Hippocampal formation (tissue), 2 donors: ENCODE results near the gene IL26.
"Not testable (repeated sequence)": the region's sequence is repeated elsewhere in the genome, so short reads cannot be mapped to it uniquely, and the experiment has no call there.

Experiments used
- DNase-seq, 2 donors: peaks; one replicate each; lab custom pipeline; 2025; lab: John Stamatoyannopoulos, UW

IL26 gene

DNA sequence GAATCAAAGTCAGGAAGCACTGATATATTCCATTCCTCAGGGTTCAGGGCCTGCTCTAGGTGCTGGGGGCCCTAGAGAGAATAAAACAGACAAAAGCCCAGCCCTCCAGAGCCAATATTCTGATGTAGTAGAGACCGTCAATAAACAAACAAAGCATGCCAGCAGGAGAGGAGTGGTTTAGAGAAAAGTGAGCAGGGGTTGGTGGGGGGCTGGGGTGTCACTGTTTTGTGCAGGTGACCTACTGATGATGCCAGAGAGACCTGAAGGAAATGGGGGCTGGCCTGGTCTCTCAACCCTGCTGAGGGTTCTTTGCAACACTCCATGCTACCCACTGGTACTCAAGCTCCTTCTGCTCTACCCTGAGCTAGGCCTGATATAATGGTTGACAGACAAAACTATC lies 26.5 kb downstream of the IL26 start:
- no peak for DNase-seq

DNA sequence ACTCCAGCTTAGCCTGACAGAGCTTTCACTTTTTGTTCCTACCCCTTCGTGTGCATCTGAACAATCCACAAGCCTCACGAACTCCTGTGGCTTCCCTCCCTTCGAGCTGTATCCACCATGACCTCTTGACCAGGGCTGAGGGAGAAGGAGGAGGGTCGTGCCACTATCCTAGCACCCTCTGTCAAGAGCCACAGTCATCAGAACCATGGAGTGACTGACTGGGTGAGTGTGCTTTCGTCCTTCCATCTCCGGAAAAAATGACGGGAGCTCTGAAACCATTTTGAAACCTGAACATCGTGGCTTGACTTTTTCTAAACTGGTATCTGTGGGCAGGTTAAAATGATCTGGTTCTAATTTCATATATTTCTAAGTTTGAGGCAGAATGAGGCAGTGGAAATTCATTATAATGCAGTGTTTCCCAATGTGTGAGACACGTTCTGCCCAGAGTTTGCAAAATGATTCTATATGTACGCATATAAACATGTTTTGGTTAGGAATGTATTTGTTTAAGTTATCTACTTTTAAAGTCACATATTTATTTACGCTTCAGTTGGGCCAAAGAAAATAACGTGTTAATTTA lies 27.0 kb downstream of the IL26 start:
- DNase-seq, result no peak

DNA sequence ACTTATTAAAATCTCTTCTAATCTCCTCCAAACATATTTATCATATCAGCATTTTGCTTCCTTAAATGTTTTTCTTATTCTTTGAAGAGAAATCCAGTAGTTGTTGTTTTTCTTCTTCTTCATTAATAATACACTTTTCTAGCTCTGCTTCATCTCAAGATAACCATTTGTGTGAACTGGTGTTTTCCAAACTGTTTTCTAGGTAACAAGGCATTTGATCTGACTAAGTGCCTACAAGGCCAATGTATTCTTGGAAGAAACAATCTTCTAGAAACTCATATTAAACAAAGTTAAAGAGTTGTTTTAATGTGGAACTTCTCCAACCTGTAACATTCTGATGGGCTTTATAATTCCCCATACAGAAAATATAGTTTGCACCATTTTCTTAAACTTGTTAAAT lies 35.3 kb downstream of the IL26 start:
- DNase-seq, result no peak

DNA sequence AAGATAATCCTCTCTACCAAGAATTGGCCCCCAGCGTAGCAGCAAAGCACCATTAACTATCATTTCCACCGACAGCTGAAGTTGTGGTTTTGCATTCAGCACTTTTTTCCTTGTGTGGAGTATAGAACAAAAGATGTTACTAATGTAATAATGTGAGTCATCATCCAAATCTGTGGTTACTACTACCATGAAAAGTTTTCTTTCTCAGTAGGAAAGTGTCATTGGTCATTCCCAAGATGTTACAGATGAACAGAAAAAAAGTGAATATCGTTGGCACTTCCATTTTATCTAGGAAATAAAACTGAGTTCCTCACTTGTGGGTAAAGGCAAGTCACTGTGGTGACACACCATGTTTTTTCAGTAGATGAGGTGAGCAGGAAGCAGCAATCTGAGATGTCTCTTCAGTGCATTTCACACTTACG lies 35.8 kb downstream of the IL26 start:
- no peak for DNase-seq

DNA sequence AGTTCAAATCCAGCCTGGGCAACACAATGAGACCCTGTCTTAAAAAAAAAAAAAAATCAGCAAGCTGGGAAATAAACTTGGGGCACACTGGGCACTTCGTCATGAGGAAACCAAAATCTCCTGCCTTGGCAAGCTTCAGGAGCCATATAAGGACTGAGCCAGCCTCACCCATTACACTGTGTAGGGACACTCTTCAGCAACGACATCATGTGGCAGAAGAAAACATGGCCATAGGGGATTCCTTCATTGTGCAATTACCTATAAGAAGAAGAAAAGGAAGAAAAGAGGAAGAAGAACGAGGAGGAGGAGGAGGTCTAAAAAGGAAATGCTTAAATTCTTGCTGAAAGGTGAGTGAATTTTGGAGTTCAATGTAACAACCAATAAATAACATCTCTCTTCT lies 40.0 kb downstream of the IL26 start:
- DNase-seq, result no peak

DNA sequence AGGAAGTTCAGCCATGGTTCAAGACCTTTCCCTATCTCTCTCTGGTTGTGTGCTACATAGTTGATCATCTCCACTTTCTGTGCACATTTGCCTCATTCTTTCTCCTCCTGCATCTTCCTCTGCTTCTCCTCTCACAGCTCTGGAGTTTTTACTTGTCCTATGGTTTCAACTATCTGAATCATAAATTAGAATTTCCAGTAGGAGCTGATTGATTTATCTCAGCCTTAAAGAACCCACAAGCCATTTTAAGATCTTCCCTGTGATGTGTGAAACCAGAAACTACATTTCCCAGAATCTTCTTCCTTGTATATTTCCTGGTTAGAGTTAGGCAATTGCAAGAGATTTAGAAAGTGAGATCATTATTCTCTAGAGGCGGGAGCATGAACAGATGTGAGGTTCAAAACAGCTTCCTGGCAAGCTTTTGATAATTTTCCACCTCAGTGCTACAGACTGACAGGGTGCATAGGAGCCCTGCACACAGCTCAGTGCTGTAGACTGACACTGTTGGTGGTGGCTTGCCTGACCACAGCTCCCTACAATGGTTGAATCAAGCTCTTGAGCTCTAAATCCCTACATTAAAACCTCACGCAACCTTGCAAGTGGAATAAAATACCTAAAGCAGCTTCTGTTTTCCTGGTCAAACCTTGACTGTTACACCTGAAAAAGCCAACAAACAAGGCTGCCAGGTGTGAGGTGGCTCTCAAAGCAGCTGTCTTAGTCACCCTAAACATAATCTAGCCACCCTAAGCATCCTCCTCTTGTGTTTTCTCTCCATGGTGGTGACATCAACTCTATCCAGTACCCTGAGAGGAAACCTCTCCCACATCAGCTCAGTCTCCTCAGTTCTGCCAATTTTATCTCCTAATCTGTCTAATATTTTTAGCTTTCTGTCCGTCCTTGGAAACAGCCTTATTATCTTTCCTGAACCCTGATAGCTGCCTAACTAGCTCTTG lies 44.5 kb downstream of the IL26 start:
- no peak for DNase-seq

GRCh38 chr12:68178774-68179439 lies 46.7 kb downstream of the IL26 start:
- DNase-seq, result no peak

- no peak for DNase-seq
These were observed 47.4 kb downstream of the IL26 start for GRCh38 chr12:68178184-68178583.

- DNase-seq, result no peak
These were observed 48.0 kb downstream of the IL26 start for GRCh38 chr12:68177562-68177961.

GRCh38 chr12:68176257-68176656 lies 49.4 kb downstream of the IL26 start:
- no peak for DNase-seq

GRCh38 chr12:68175557-68176061 lies 50.0 kb downstream of the IL26 start:
- no peak for DNase-seq

DNA sequence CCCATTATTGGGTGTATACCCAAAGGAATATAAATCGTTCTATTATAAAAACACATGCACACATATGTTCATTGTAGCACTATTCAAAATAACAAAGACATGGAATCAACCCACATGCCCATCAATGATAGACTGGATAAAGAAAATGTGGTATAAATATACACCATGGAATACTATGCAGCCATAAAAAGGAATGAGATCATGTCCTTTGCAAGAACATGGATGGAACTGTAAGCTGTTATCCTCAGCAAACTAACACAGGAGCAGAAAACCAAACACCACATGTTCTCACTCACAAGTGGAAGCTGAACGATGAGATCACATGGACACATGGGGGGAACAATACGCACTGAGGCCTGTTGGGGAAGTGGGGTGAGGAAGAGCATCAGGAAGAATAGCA lies 50.8 kb downstream of the IL26 start:
- DNase-seq, result not testable (repeated sequence)

DNA sequence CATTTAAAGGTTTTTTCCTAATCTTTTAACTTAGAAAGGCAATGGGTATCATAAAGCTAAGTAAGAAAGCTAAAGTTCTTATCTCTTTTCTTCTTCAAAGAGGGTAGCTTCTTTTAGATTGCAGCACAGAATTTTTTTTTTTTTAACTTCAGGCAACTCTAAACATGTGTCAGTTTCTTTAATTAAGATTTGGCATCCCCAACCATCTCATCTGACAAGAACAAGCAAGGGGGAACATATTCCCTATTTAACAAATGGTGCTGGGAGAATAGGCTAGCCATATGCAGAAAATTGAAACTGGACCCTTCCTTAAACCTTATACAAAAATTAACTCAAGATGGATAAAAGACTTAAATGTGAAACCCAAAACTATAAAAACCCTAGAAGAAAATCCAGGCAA lies 51.8 kb downstream of the IL26 start:
- no peak for DNase-seq

DNA sequence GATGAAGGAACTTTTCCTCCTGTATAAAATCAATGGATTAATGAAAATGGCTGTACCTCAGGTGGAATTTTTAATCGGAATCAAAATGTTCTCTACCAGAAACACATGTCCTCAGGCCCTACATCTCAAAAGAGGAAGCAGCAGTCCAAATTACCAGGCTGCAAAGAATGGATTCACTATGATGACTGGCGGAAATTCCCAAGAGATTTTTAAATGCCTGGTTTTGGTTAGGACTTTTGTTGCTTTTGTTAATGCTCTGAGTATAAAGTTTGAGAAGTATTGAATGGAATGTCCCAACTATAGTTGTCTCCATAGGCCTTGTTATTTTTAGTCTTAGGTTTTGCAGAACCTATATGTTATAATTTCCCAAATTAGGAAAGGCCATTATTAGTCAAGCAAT lies 54.9 kb downstream of the IL26 start:
- no peak for DNase-seq

GRCh38 chr12:68169213-68169889 lies 56.3 kb downstream of the IL26 start:
- no peak for DNase-seq

DNA sequence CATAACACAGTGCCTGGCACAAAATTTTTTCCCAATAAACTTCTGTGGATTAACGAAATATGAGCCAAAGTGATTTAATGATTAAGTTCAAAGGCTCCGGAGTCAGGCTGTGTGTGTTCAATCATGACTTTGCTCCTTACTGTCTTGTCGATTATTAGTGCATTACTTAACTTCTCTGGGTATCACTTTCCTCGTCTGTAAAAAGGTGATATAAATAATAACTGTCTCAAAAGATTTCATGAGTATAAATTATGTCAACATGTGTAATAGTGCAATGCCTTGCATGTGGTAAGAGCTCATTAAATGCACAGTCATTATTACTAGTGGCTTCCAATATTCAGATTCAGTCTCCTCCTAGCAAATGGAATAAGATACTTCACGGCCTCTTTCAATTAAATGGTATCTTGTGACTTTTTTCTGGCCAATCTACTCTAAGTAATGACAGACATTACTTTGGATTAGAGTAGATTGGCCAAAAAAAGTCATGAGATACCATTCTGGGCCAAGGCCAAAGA lies 59.2 kb downstream of the IL26 start:
- DNase-seq, result no peak

- no peak for DNase-seq
These were observed 62.0 kb downstream of the IL26 start for GRCh38 chr12:68163560-68164081.

- no peak for DNase-seq
These were observed 63.2 kb downstream of the IL26 start for GRCh38 chr12:68162374-68162773.

DNA sequence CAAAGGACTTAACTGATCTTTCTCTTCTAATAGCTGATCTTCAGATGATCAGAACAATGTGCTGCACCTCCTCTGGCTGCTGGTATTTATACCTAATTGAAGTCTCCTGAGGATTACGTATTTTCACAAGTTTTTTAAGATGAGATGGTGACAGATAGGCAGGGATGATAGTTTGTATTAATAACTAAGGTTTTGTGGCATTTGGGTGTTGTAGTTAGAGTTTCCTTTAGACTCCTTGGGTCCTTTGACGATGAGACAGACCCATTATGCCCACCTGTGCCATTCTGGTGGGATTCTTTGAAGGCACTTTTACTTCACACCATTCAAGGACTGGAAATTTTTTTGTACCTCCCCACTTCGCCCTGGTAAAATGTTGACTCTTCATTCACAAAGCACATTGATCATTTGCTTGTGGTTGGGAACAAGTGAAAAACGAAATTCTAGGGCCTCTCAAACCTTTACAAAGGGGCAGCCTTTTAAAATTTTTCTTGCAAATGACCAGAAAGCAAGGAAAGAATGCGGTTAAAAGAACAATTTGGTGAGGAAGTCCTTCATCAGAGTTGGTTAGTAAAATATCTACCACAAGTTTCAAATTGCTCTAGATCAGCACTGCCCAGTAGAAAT lies 65.8 kb downstream of the IL26 start, which contains the start of gene IFNG:
IFNG (minus strand) TSS at position 60 of the 624 bp plus-strand sequence. CDS start 125 bp downstream, outside the sequence.
- DNase-seq, result no peak

DNA sequence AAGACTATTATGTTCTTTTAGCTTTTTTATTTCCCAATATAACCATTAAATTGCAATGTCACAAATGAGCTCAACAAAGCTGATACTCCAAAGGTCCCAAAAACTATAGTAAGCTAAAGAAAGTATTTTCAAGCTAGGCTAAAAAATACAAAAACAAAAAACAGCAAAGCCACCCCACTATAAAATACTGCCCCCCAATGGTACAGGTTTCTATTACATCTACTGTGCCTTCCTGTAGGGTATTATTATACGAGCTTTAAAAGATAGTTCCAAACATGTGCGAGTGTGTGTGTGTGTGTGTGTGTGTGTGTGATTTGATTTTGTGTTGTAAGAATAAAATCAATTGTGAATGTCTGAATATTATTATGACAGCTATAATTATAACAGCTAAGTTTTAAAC lies 67.2 kb downstream of the IL26 start:
- DNase-seq, result no peak

- DNase-seq, result no peak
These were observed 68.2 kb downstream of the IL26 start for GRCh38 chr12:68157380-68157779.
